Loucy (cell line): ENCODE data around the gene C5AR2.

Experiments
- CTCF ChIP-seq: fragments of 200-600 bp; sonication (generic); conservative IDR thresholded peaks from 2 replicates; pipeline ENCODE4 v1.5.1; 2014; ENCODE audit warnings: mild to moderate bottlenecking, antibody characterized with exemption, low read length
- EZH2phosphoT487 ChIP-seq: fragments of 200-600 bp; IDR thresholded peaks from 2 replicates; pipeline ENCODE4 v1.6.1; 2018; ENCODE audit warnings: antibody characterized with exemption, mild to moderate bottlenecking, moderate library complexity, borderline replicate concordance

GRCh38 chr19:47376589-47377144 is 44.7 kb downstream of the C5AR2 start:
- TF ChIP-seq CTCF (no peak), EZH2phosphoT487 (no peak)
